ENCODE measurements around the gene IL10RA.

Gene IL10RA

DNA sequence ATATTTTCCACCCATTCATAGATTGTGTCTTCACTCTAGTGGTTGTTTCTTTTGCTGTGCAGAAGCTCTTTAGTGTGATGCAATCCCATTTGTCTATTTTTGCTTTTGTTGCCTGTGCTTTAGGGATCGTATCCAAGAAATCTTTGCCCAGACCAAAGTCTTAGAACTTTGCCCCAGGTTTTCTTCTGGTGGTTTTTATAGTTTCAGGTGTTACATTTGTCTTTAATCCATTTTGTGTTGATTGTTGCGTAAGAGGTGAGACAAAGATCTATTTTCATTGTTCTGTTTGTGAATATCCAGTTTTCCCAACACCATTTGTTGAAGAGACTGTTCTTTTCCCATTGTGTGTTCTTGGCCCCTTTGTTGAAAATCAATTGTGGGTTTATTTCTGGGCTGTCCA is 6.4 kb downstream of the IL10RA start:
- DNase-seq (ENCODE audit: low read depth in 3 of 3) = no peak

DNA sequence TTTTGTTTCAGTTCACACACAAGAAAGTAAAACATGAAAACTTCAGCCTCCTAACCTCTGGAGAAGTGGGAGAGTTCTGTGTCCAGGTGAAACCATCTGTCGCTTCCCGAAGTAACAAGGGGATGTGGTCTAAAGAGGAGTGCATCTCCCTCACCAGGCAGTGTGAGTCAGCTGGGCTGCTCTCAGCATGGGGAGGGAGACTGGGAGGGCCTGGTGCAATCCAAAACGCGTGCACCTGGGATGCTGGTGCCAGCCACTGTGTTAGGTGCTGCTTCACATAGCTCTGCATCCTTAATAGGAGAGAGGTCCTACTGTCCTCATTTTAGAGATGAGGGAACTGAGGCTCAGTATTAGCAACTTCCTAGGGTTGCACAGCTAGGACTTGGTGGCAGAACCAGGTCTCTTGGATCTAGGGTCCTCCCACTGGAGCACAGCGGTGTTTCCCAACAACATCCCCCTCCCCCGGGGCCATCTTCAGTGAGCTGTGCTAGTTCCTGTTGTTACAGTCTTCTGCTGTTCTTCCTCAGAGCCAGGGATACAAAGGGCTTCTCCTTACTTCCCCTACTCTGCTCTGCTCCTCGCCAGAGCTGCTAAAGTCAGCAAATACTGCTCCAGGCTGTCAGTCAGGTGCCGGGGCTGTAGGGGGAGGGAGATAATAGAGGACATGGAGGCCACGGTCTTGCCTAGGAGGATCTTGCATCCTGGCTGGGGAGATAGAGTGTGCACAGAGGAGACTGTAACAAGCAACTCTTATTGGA is 8.0 kb downstream of the IL10RA start:
- DNase-seq (ENCODE audit: low read depth in 3 of 3) = no peak

DNA sequence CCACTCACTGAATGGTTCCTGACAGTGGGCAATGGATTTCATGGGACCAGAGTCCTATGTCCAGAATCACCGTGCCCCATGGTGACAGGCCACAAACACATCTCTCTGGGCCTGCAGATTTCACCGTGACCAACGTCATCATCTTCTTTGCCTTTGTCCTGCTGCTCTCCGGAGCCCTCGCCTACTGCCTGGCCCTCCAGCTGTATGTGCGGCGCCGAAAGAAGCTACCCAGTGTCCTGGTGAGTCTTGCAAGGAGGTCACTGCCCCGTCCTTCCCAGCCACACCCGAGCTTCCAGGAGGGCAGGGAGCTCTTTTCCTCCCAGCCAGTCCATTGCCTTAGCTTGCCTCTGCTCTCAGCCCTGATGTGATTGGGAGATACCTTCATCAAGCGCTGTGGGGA is 9.3 kb downstream of the IL10RA start:
- DNase-seq (ENCODE audit: low read depth in 3 of 3) = no peak

DNA sequence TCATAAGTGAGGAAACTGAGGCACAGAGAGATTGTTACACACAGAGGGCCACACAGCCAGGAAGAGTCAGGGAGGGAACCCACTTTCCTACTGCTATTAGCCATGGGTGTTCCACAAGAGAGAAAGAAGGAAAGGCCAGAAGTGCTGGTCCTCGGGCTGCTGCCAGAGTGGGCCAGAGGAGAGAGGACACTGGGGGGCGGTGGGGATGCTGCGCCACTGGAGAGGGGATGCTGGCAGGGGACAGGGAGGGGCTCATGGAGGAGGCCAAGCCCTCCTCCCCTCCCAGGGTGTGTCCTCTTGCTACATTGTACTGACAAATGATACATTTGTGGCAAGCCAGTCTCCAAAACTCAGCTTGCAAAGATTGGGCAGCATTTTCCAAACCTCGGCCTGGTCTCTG is 9.9 kb downstream of the IL10RA start:
- DNase-seq (ENCODE audit: low read depth in 3 of 3) = no peak

DNA sequence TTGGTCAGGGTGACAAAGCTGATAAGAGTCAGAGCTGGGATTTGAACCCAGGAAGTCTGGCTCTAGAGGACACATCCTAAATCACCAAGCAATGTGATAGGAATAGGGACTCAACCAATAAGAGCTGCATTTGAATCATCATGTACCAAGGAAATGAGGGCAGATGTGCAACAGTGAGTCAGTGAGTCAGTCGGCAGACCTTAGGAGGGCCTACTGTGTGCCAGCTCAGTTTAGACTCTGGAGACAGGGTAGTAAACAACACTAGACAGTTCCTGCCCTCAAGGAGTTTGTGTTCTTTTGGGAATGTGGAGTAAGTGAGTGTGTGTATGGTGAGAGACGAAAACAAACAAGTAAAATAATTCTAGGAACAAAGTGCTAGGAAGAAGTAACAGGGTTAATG is 11.2 kb downstream of the IL10RA start:
- no peak for DNase-seq (ENCODE audit: low read depth in 3 of 3)

DNA sequence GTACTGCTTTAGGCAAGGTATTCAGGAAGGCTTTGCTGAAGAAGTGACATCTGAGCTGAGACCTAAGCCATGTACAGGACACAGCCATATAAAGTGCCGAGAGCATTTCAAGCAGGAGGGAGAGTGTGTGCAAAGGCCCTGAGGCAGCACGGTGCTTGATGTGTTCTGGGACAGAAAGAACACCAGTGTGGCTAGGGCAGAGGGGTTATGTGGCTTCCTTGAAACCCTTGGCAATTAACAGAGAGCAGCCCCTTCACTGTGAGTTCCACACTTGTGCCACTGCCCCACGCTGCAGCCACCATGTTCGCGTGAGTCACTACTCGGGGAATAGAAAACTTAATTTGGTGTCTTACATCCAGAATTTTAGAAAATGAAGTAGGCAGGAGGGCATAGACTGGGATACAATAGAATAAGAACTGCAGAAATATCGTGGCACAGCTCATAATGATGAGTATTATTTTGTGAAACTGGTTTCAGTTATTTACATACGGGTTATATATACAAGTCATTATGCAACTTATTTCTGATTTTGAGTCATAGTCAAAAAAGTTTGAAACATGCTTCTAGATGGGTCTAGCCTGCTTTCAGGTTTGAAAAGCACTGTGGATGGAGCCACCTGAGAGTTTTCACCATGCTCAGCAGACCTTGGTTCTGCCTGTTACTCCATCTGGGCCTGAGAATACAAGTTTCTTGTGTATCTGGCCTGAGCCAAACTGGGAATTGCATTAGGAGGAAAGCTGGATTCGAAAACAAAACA is 11.8 kb downstream of the IL10RA start:
- no peak for DNase-seq (ENCODE audit: low read depth in 3 of 3)

DNA sequence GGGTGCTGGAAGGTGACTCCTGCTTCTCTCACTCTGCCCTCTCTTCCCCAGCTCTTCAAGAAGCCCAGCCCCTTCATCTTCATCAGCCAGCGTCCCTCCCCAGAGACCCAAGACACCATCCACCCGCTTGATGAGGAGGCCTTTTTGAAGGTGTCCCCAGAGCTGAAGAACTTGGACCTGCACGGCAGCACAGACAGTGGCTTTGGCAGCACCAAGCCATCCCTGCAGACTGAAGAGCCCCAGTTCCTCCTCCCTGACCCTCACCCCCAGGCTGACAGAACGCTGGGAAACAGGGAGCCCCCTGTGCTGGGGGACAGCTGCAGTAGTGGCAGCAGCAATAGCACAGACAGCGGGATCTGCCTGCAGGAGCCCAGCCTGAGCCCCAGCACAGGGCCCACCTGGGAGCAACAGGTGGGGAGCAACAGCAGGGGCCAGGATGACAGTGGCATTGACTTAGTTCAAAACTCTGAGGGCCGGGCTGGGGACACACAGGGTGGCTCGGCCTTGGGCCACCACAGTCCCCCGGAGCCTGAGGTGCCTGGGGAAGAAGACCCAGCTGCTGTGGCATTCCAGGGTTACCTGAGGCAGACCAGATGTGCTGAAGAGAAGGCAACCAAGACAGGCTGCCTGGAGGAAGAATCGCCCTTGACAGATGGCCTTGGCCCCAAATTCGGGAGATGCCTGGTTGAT is 12.6 kb downstream of the IL10RA start:
- no peak for DNase-seq (ENCODE audit: low read depth in 3 of 3)

DNA sequence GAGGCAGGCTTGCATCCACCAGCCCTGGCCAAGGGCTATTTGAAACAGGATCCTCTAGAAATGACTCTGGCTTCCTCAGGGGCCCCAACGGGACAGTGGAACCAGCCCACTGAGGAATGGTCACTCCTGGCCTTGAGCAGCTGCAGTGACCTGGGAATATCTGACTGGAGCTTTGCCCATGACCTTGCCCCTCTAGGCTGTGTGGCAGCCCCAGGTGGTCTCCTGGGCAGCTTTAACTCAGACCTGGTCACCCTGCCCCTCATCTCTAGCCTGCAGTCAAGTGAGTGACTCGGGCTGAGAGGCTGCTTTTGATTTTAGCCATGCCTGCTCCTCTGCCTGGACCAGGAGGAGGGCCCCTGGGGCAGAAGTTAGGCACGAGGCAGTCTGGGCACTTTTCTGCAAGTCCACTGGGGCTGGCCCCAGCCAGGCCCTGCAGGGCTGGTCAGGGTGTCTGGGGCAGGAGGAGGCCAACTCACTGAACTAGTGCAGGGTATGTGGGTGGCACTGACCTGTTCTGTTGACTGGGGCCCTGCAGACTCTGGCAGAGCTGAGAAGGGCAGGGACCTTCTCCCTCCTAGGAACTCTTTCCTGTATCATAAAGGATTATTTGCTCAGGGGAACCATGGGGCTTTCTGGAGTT is 13.3 kb downstream of the IL10RA start:
- no peak for DNase-seq (ENCODE audit: low read depth in 3 of 3)

DNA sequence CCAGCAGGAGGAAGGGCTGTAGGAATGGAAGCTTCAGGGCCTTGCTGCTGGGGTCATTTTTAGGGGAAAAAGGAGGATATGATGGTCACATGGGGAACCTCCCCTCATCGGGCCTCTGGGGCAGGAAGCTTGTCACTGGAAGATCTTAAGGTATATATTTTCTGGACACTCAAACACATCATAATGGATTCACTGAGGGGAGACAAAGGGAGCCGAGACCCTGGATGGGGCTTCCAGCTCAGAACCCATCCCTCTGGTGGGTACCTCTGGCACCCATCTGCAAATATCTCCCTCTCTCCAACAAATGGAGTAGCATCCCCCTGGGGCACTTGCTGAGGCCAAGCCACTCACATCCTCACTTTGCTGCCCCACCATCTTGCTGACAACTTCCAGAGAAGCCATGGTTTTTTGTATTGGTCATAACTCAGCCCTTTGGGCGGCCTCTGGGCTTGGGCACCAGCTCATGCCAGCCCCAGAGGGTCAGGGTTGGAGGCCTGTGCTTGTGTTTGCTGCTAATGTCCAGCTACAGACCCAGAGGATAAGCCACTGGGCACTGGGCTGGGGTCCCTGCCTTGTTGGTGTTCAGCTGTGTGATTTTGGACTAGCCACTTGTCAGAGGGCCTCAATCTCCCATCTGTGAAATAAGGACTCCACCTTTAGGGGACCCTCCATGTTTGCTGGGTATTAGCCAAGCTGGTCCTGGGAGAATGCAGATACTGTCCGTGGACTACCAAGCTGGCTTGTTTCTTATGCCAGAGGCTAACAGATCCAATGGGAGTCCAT is 14.1 kb downstream of the IL10RA start:
- no peak for DNase-seq (ENCODE audit: low read depth in 3 of 3)

DNA sequence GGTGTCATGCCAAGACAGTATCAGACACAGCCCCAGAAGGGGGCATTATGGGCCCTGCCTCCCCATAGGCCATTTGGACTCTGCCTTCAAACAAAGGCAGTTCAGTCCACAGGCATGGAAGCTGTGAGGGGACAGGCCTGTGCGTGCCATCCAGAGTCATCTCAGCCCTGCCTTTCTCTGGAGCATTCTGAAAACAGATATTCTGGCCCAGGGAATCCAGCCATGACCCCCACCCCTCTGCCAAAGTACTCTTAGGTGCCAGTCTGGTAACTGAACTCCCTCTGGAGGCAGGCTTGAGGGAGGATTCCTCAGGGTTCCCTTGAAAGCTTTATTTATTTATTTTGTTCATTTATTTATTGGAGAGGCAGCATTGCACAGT is 14.6 kb downstream of the IL10RA start:
- DNase-seq (ENCODE audit: low read depth in 3 of 3) = no peak

DNA sequence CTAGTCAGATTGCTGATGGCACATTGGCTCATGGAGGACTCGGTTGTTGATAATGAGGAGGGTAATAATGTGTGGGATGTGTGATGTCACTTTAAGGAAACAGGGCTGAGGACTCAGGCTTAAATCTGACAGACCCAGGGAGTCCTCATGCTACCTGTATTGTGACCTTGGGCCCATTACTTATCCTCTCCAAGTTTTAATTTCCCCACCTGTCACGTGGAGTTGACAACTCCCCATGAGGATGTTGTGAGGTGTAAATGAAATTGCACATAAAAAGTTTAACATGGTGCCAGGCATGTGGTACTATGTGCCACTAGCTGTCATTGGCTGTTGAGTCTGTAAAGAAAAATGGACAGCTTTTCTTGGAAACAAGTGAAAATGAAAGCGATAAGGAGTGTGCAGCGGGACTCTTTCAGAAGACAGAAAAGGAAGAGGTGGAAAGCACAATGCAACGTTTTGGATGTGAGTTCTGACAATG is 15.3 kb downstream of the IL10RA start:
- DNase-seq (ENCODE audit: low read depth in 3 of 3) = no peak

DNA sequence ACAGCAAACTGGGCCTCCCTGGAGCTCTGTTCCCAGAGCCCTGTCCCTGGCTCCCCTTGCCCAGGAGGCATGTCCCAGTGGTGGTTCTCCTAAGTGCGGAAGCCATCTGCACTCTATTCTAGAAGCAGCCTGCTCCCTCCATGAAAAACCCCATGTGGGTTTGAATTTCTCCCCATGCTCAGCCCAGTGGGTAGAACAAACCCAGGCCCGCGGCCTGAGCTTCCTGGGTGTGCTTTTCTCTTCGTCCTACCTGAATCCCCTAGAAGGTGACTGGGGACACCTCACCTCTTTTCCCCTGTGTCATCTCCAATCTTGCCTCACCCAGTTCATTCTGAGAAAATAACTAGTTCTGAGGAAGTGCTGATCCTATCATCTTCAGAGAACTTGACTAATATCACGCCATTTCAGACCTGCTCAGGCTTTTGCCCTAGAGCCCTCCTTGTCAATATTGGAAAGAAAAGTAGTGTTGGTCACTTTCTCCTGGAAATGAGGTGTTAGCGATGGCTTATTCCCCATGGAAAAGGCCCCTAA is 15.9 kb downstream of the IL10RA start:
- peak in 2 of 3 donors; percentile 53 to 64 for DNase-seq (ENCODE audit: low read depth in 3 of 3)

DNA sequence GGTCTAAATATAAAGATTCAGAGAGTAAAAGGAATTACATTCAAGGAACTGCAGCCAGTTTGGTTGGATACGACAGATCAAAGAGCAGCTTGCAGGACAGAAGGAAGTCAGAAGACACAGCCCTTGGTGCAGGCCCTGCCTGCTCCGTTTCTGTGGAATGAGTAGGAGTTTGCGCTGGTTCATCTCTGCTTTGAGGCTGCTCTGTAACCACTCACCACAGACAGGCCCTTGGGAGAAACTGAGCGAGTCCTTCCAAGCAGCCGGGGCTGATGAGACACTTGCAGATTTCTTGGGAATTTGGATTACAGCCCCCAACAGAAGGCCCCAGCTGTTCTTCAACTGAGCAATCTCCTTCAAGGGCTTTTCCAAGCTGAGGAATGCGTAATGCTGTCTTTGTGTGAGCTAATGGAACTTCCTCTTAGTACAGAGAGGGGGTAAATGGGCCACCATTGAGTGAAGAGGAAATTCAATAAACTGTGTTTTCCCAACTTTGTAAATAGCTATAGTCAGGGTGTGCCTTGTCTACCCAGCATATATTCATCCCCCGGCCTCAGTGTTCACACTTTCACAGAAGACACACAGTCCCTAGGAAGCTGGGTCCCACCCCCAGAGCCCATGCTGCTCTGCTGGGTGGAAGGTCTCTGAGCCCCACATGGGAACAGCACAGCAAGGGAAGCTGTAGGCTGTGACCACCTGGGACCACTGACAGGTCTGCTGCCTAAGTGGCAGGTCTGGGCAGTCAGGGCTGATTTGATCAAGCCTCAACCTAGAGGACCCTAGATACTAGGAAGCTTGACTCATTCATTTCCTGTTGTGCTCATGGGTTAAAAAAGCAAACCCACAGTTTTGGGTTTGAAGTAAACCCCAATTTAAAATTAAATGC is 16.6 kb downstream of the IL10RA start:
- DNase-seq (ENCODE audit: low read depth in 3 of 3) = peak; percentile 63 to 85 (median 71)

DNA sequence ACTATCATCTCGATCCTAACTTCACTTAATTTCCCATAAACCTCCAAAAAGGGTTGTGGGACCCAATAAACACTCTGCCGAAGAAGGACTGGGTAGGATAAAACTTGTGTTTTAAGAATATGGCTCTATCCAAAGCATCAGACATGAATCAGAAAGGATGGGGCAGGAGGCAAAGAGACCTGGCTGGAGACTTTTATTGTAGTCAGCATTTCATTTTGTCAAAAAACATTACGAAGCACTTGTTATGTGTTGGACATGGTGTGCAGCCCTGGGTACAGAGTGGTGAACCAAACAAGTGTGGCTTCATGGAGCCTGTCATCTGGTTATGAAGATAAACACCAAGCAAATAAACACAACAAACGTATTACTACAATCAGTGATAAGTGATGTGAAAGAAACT is 17.3 kb downstream of the IL10RA start:
- DNase-seq (ENCODE audit: low read depth in 3 of 3) = no peak

DNA sequence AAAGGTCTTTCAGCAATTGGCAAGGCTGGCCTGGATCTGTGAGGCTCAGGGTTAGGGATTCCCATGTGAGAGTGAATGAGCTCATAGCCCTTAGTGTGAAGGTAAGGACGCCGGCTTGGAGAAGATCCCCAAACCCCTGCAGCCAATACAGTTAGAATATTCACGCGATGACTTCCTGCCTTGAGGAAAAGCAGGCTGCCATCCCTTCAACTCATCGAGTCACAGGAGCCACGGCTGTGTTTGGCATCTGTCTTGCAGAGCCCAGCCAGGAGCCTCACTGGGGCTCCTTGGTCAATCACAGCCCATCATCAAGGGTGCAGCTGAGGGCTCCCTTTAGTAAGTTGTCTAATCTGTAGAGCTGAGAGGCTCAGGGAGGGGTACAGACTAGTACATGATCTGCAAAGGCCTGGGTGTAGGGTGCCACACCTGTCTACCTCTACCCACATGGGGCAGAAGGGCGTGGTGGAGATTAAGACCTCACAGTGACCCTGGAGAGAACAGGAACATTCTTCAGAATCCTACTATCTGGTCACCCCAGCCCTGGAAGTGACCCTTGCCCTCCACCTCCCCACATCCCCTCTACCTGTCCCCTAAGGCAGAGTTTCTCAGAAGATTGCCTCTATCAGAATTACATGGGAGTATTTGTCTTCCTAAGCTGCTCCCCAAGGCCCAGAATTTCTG is 18.5 kb downstream of the IL10RA start:
- no peak for DNase-seq (ENCODE audit: low read depth in 3 of 3)

DNA sequence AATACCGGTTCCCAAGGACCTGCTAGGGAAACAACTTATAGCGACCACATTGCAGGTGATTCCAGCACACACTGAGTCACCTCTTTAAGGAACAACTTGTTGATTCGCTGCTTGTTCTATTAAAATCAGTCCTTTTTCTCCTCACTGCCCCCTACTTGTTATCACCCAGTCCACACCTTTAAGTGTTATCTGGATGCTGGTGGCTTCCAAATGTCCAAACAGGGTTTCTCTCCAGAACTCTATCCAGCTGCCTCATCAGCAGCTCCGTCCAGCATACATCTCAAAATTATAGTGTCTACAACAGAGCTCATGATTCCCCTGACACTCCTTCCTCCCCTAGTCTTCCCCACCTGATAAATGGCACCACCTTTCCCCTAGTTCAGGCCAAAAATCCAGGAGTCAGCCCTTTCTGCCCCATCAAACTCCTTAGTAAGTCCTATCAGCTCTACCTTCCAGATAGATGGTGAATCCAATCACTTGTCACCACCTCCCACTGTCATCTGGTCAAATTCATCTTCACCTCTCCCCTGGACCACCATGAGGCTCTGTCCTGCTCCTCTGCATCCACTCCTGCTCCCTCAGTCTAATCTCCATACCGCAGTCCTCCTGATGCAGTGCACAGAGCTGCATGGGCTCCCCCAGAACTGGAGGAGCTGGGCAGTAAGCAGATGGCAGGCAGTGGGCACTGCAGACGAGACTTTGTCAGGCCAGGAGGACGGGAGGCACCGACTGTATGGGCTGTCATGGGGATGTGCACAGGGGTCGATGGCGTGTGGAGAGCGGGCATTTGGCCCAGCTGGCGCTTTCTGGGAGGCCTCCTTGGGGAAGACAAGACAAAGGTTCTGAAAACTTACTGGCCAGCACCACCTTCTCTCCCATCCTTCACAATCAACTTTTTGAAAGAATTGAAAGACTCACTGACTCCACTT is 19.3 kb downstream of the IL10RA start:
- DNase-seq (ENCODE audit: low read depth in 3 of 3) = no peak

DNA sequence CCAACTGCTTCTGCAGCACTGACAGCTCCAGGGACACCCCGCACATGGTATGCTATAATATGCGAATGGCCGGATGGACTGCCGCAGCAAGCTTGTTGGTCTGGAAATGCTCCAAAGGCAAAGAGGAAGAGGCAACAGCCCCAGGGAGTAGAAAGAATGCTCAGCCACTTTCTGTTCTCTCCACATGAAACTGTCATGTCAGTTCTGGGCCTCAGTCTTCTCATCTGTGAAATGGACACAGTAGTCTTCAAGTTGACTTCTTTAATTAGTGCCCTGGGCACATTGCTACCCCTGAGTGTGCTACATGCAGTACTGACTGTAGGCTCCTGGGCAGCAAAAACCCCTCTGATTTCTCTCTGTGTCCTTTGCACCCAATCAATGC is 19.9 kb downstream of the IL10RA start:
- no peak for DNase-seq (ENCODE audit: low read depth in 3 of 3)

DNA sequence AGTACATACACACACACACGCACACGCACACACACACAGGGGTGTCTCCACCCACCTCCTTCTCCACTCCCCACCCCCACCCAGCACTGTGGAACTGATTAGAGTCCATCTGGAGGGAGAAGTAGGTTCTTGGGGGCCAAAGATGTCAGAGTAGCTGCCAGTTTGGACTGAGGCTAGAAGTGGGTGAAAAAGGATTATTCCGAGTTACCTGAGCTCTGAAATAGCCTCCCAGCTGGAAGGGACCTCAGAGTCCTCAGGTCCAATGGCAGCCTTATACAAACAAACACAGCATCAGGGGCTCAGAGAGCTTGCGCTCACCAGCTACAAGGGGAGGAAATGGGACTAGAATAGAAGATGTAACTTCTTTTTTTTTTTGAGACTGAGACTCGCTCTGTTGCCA is 20.8 kb downstream of the IL10RA start:
- DNase-seq (ENCODE audit: low read depth in 3 of 3) = no peak
